ENCODE results near the gene NPAS3.
A peak's percentile ranks its signal among the peaks of the same experiment; 100 is the strongest.

Gene NPAS3

GRCh38 chr14:33563901-33564197 lies 625.2 kb downstream of the NPAS3 start:
- Histone ChIP-seq H3K9me3 (ENCODE audit: severe bottlenecking) (no peaks in the 10 kb centered on the region), H3K4me1 (ENCODE audit: insufficient read depth, poor library complexity, severe bottlenecking) (peaks cover 44% of the 10 kb centered on the region), H3K36me3 (ENCODE audit: low read depth) (no peaks in the 10 kb centered on the region), H3K27ac (ENCODE audit: poor library complexity, severe bottlenecking) (peak overlapping the region; percentile 79), H3K27me3 (ENCODE audit: insufficient read depth, poor library complexity, severe bottlenecking) (no peaks in the 10 kb centered on the region), H3K4me3 (ENCODE audit: severe bottlenecking) (no peak overlapping the region)
- DNase-seq (ENCODE audit: low spot score) = no peak
- TF ChIP-seq CTCF (IDR thresholded peaks at IDR 0.05; ENCODE audit: poor library complexity, severe bottlenecking) = no peak
- ATAC-seq (ENCODE audit: low read depth) = no peak

GRCh38 chr14:33564774-33565630 lies 626.3 kb downstream of the NPAS3 start:
- Histone ChIP-seq H3K4me3 (ENCODE audit: severe bottlenecking) (no peak overlapping the region), H3K27me3 (ENCODE audit: insufficient read depth, poor library complexity, severe bottlenecking) (no peaks in the 10 kb centered on the region), H3K36me3 (ENCODE audit: low read depth) (no peaks in the 10 kb centered on the region), H3K27ac (ENCODE audit: poor library complexity, severe bottlenecking) (peak overlapping the region; percentile 79), H3K4me1 (ENCODE audit: insufficient read depth, poor library complexity, severe bottlenecking) (peaks cover 56% of the 10 kb centered on the region), H3K9me3 (ENCODE audit: severe bottlenecking) (no peaks in the 10 kb centered on the region)
- ATAC-seq (ENCODE audit: low read depth) (peak; percentile 93), DNase-seq (ENCODE audit: low spot score) (no peak)
- no peak for TF ChIP-seq CTCF (IDR thresholded peaks at IDR 0.05; ENCODE audit: poor library complexity, severe bottlenecking)

GRCh38 chr14:33566082-33566481 lies 627.4 kb downstream of the NPAS3 start:
- no peak for DNase-seq (ENCODE audit: low spot score)
- TF ChIP-seq CTCF (IDR thresholded peaks at IDR 0.05; ENCODE audit: poor library complexity, severe bottlenecking) = no peak
- H3K27me3 ChIP-seq (ENCODE audit: insufficient read depth, poor library complexity, severe bottlenecking) = no peaks in the 10 kb centered on the region
- ATAC-seq (ENCODE audit: low read depth) = no peak
- peaks cover 59% of the 10 kb centered on the region for H3K4me1 ChIP-seq (ENCODE audit: insufficient read depth, poor library complexity, severe bottlenecking)
- no peaks in the 10 kb centered on the region for H3K36me3 ChIP-seq (ENCODE audit: low read depth)
- H3K9me3 ChIP-seq (ENCODE audit: severe bottlenecking) = no peaks in the 10 kb centered on the region
- H3K27ac ChIP-seq (ENCODE audit: poor library complexity, severe bottlenecking) = no peak overlapping the region
- no peak overlapping the region for H3K4me3 ChIP-seq (ENCODE audit: severe bottlenecking)

- Histone ChIP-seq H3K4me1 (ENCODE audit: insufficient read depth, poor library complexity, severe bottlenecking) (peaks cover 59% of the 10 kb centered on the region), H3K9me3 (ENCODE audit: severe bottlenecking) (no peaks in the 10 kb centered on the region), H3K27me3 (ENCODE audit: insufficient read depth, poor library complexity, severe bottlenecking) (no peaks in the 10 kb centered on the region), H3K4me3 (ENCODE audit: severe bottlenecking) (no peak overlapping the region), H3K36me3 (ENCODE audit: low read depth) (no peaks in the 10 kb centered on the region), H3K27ac (ENCODE audit: poor library complexity, severe bottlenecking) (peak overlapping the region; percentile 75)
- ATAC-seq (ENCODE audit: low read depth) (no peak), DNase-seq (ENCODE audit: low spot score) (no peak)
- TF ChIP-seq CTCF (IDR thresholded peaks at IDR 0.05; ENCODE audit: poor library complexity, severe bottlenecking) = no peak
Observed at GRCh38 chr14:33567023-33567728, 628.5 kb downstream of the NPAS3 start.

- H3K4me1 ChIP-seq (ENCODE audit: insufficient read depth, poor library complexity, severe bottlenecking) = peaks cover 59% of the 10 kb centered on the region
- TF ChIP-seq CTCF (IDR thresholded peaks at IDR 0.05; ENCODE audit: poor library complexity, severe bottlenecking) = no peak
- H3K4me3 ChIP-seq (ENCODE audit: severe bottlenecking) = no peak overlapping the region
- no peak for DNase-seq (ENCODE audit: low spot score)
- peak overlapping the region; percentile 75 for H3K27ac ChIP-seq (ENCODE audit: poor library complexity, severe bottlenecking)
- no peaks in the 10 kb centered on the region for H3K9me3 ChIP-seq (ENCODE audit: severe bottlenecking)
- H3K36me3 ChIP-seq (ENCODE audit: low read depth) = no peaks in the 10 kb centered on the region
- no peak for ATAC-seq (ENCODE audit: low read depth)
- no peaks in the 10 kb centered on the region for H3K27me3 ChIP-seq (ENCODE audit: insufficient read depth, poor library complexity, severe bottlenecking)
Observed at GRCh38 chr14:33567731-33568130, 629.1 kb downstream of the NPAS3 start.
